Testis (tissue), 3 donors: Measurements from ENCODE around the gene PRTG. TPM values are rescaled to one million over a fixed set of nuclear protein-coding genes. Genes with fewer than 3 reads are reported as not detected.

Experiments
- DNase-seq: peaks from one replicate; pipeline ENCODE4 v3.0.0-alpha.2; 2019
- H3K27ac ChIP-seq, 2 donors: fragments of 200-600 bp; sonication (generic); one replicate each; pipeline ENCODE4 v1.5.1; 2019
- H3K27me3 ChIP-seq: fragments of 200-600 bp; sonication (generic); one replicate; pipeline ENCODE4 v1.5.1; 2019
- H3K36me3 ChIP-seq: fragments of 200-600 bp; sonication (generic); one replicate; pipeline ENCODE4 v1.5.1; 2017; ENCODE audit warnings: low read depth; ENCODE audit errors: missing control alignments
- H3K4me1 ChIP-seq: fragments of 200-600 bp; sonication (generic); one replicate; pipeline ENCODE4 v1.5.1; 2019
- H3K4me3 ChIP-seq, 2 donors: fragments of 200-600 bp; sonication (generic); one replicate each; pipeline ENCODE4 v1.5.1; 2017 to 2019
- H3K9me3 ChIP-seq: fragments of 200-600 bp; sonication (generic); one replicate; pipeline ENCODE4 v1.5.1; 2017
- POLR2A ChIP-seq: fragments of 450-650 bp; IDR thresholded peaks from one replicate; pipeline ENCODE4 v1.6.1; 2017; ENCODE audit warnings: antibody characterized with exemption, mild to moderate bottlenecking, moderate library complexity
- WGBS, 2 donors: methylation state at CpG; one replicate each; pipeline ENCODE4 v1.1.5; 2018; 5-methylcytosine and 5-hydroxymethylcytosine counted together
- intact Hi-C: fragments of 100-400 bp; cut with DNase I; formaldehyde crosslinking; loops from one replicate; pipeline ENCODE4 v1.15.1; 2023; ENCODE audit warnings: low total_unique reads
- polyA plus RNA-seq: library from polyadenylated mRNA; stranded (reverse); fragments of 350-450 nt; fragmentation: Illumina TruSeq; extraction: RNeasy Lipid Tissue Mini Kit (QIAGEN cat#74804); gene quantifications from one replicate; pipeline ENCODE4 v1.2.3, GENCODE V29; 2014; ENCODE audit warnings: low read depth, low replicate concordance; ENCODE audit not compliant: insufficient read depth
- total RNA-seq, 2 donors: library from RNA; depleted of rRNA; stranded (reverse); fragments of >200 nt; gene quantifications; one replicate each; pipeline ENCODE4 v1.2.3, GENCODE V29; 2016
- TF ChIP-seq, protein P1 (sequence below), 3 experiments: fragments of 450-650 bp in 2 of 3; fragments of 200-600 bp in 1 of 3; sonication (generic) in 1 of 3; IDR thresholded peaks; one replicate each; pipeline ENCODE4 v1.5.1; 2016 to 2019; ENCODE audit warnings: antibody characterized with exemption in 3 of 3, mild to moderate bottlenecking in 2 of 3, moderate library complexity in 1 of 3

Gene PRTG
- total and polyA plus RNA-seq, 3 donors from 2014 or later: 14.7 to 29.7 (median 26.3) TPM

DNA sequence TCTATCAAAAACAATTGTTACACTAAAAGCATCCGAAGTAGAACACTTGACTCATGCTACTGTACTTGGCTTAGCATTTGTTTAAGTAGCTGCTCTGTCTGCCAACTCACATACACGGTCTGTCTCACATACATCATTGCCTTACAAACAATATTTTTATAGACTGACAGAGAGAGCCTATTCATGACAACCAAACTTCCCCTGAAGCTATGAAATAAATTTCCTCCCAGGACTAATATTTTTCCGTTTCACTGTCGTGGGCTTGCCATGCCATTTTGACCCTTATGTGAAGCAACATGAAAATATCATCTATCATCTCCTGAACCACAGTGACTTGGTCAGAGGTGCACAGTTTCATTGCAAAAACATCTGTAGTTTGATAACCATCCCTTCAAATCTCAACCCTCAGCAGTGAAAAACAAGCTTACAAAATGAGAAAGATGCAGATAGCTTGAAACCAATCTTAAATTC is 88.4 kb downstream of the PRTG start:
- no peaks in the 10 kb centered on the region for H3K9me3 ChIP-seq
- no peaks in the 10 kb centered on the region for H3K27me3 ChIP-seq
- no peaks in the 10 kb centered on the region for H3K4me1 ChIP-seq
- TF ChIP-seq, protein P1, sequence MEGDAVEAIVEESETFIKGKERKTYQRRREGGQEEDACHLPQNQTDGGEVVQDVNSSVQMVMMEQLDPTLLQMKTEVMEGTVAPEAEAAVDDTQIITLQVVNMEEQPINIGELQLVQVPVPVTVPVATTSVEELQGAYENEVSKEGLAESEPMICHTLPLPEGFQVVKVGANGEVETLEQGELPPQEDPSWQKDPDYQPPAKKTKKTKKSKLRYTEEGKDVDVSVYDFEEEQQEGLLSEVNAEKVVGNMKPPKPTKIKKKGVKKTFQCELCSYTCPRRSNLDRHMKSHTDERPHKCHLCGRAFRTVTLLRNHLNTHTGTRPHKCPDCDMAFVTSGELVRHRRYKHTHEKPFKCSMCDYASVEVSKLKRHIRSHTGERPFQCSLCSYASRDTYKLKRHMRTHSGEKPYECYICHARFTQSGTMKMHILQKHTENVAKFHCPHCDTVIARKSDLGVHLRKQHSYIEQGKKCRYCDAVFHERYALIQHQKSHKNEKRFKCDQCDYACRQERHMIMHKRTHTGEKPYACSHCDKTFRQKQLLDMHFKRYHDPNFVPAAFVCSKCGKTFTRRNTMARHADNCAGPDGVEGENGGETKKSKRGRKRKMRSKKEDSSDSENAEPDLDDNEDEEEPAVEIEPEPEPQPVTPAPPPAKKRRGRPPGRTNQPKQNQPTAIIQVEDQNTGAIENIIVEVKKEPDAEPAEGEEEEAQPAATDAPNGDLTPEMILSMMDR (IDR thresholded peaks at IDR 0.05): no peak
- TF ChIP-seq POLR2A: no peak
- H3K4me3 ChIP-seq: no peak overlapping the region
- H3K27ac ChIP-seq: no peak overlapping the region
- 75 to 86% methylated on average over 4 of the region's 4 CpGs for WGBS, 2 donors
- no peak for DNase-seq
- intact Hi-C loops: no loop called here
- no peaks in the 10 kb centered on the region for H3K36me3 ChIP-seq

DNA sequence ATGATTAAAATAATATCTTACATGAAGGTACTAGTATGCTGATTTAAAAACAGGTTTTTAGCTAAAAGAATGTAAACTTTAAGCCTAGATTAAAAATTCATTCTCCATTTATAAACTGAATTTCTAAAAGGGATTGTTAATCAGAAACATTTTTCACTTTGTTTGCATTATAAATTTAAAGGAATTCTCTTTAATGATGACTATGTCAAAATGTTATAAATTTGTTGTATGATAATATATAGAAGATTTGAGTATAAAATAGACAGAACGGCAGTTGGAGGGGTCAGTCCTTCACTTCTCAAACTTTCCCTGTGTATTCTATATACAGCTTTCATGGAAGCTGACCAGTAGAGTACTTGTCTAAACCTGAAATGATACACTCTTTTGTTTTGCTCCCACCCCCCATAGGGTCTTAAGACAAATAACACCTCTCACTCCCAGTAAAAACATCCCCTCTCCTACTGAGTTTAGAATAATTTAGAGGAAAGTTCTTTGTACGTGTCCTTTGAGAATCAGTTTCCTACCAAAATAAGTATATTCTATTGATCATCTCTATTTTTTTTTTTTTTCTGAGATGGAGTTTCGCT is 90.0 kb downstream of the PRTG start:
- Histone ChIP-seq H3K27me3 (no peaks in the 10 kb centered on the region), H3K4me3 (no peak overlapping the region), H3K27ac (no peak overlapping the region), H3K9me3 (no peaks in the 10 kb centered on the region), H3K36me3 (no peaks in the 10 kb centered on the region), H3K4me1 (no peaks in the 10 kb centered on the region)
- intact Hi-C loops: no loop called here
- 93 to 97% methylated on average over 3 of the region's 3 CpGs for WGBS, 2 donors
- no peak for TF ChIP-seq POLR2A
- no peak for DNase-seq

DNA sequence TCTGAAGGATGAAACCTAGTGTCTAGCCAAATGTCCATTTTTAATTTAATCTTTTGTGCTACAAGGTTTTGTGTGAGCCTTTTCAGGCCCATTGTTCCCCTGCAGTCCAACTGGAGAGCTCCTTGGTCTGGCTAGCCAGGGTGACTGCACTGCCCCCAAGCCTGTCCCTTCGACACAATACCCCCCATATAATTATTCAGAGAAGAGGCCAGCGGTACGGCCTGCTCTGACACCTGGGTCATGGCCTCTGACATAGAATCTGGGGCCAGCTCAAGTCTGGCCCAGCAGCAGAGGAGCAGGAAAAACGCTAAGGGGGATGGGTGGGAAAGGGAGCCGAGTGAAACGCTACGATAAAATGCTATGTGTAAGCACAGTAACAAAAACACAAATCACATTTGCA is 90.6 kb downstream of the PRTG start:
- H3K36me3 ChIP-seq: no peaks in the 10 kb centered on the region
- TF ChIP-seq POLR2A: no peak
- TF ChIP-seq, protein P1 (IDR thresholded peaks at IDR 0.05): no peak
- WGBS, 2 donors: 67 to 70% methylated on average over 7 of the region's 7 CpGs

DNA sequence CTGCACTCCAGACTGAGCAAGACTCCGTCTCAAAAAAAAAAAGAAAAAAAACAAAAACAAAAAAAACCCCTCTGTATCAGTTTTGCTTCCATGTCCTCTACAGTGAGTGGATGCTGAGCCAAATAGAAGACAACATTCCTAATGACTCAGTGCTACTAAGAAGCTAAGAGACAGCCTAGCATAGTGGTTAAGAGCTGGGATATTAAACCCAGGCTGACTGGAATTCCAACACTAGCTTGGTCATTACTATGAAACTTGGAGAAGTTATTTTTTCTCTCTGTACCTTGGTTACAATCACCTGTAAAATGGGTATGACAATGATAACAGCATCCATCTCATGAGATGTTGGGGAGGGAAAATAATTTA is 93.9 kb downstream of the PRTG start:
- no peaks in the 10 kb centered on the region for H3K36me3 ChIP-seq
- no peaks in the 10 kb centered on the region for H3K9me3 ChIP-seq
- intact Hi-C loops: no loop called here
- DNase-seq: no peak
- no peaks in the 10 kb centered on the region for H3K27me3 ChIP-seq
- no peak overlapping the region for H3K27ac ChIP-seq
- 75 to 80% methylated on average over 1 of the region's 1 CpG for WGBS, 2 donors
- H3K4me3 ChIP-seq: no peak overlapping the region
- TF ChIP-seq, protein P1 (IDR thresholded peaks at IDR 0.05): no peak
- TF ChIP-seq POLR2A: no peak
- H3K4me1 ChIP-seq: no peaks in the 10 kb centered on the region

More for the DNA sequence above, 90.6 kb downstream of the PRTG start:
- H3K27me3 ChIP-seq: no peaks in the 10 kb centered on the region
- no peak overlapping the region for H3K4me3 ChIP-seq
- DNase-seq: no peak
- intact Hi-C loops: no loop called here
- H3K9me3 ChIP-seq: no peaks in the 10 kb centered on the region
- no peaks in the 10 kb centered on the region for H3K4me1 ChIP-seq
- H3K27ac ChIP-seq: no peak overlapping the region

DNA sequence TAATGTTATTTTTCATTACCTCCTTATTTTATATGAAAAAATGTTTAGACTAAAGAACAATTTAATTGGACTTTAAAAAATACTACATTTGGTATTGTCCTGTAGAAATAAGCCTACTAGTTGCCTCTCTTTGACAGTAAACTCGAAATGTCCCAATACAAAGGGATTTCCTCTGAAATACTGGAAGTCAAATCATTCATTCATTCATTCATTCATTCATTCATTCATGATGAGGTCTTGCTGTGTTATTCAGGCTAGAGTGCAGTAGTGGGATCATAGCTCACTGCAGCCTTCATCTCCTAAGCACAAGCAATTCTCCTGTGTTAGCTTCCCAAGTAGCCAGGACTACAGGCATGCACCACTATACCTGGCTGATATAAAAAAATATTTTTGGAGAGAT is 104.2 kb downstream of the PRTG start:
- Histone ChIP-seq H3K4me1 (no peaks in the 10 kb centered on the region), H3K36me3 (no peaks in the 10 kb centered on the region), H3K27ac (no peak overlapping the region), H3K27me3 (no peaks in the 10 kb centered on the region), H3K9me3 (no peaks in the 10 kb centered on the region), H3K4me3 (no peak overlapping the region)
- no peak for TF ChIP-seq POLR2A
- TF ChIP-seq, protein P1 (IDR thresholded peaks at IDR 0.05): no peak
- intact Hi-C loops: no loop called here
- DNase-seq: no peak
- 79 to 90% methylated on average over 1 of the region's 1 CpG for WGBS, 2 donors
